ENCODE measurements around the gene TTLL5. TPM values are rescaled to one million over a fixed set of nuclear protein-coding genes. Genes with fewer than 3 reads are reported as not detected.

The TTLL5 gene
- total and polyA plus RNA-seq, 10 of the 15 experiments (the other 5 are each of a cell fraction or from before 2014, with no cell fraction given), result 3.2 to 25.9 (median 13.8) TPM

DNA sequence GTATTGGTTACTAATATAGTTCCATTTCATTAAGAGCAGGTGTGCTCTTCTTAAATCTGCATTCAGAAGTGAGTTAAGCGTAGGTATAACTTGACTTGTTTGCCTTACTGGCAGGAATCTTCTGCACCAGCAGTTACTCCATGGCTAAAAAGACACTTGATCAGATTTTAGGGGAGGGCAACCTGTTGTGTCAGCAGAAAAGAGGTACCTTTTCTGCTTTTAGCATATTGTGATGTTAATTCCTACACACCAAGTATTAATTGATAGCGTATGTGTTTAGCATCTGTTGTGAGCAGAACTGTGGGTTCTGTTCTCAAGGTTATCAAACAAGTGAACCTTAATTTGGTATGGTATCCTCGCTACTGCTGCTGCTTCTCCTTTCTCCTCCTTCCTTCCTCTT is 38.3 kb downstream of the TTLL5 start:
- no peak for TF ChIP-seq RAD51 (IDR thresholded peaks at IDR 0.05)
- no peak for TF ChIP-seq CHD4 (IDR thresholded peaks at IDR 0.05)
- no peak for TF ChIP-seq RBBP5 (conservative IDR thresholded peaks at IDR 0.05)
- no peak for TF ChIP-seq CREM (IDR thresholded peaks at IDR 0.05; ENCODE audit: low read depth)
- no peak for TF ChIP-seq IKZF1 (conservative IDR thresholded peaks at IDR 0.05)
- no peak for TF ChIP-seq ZNF384 (IDR thresholded peaks at IDR 0.05; ENCODE audit: borderline replicate concordance, low read depth, low read length)
- TF ChIP-seq, protein P1, sequence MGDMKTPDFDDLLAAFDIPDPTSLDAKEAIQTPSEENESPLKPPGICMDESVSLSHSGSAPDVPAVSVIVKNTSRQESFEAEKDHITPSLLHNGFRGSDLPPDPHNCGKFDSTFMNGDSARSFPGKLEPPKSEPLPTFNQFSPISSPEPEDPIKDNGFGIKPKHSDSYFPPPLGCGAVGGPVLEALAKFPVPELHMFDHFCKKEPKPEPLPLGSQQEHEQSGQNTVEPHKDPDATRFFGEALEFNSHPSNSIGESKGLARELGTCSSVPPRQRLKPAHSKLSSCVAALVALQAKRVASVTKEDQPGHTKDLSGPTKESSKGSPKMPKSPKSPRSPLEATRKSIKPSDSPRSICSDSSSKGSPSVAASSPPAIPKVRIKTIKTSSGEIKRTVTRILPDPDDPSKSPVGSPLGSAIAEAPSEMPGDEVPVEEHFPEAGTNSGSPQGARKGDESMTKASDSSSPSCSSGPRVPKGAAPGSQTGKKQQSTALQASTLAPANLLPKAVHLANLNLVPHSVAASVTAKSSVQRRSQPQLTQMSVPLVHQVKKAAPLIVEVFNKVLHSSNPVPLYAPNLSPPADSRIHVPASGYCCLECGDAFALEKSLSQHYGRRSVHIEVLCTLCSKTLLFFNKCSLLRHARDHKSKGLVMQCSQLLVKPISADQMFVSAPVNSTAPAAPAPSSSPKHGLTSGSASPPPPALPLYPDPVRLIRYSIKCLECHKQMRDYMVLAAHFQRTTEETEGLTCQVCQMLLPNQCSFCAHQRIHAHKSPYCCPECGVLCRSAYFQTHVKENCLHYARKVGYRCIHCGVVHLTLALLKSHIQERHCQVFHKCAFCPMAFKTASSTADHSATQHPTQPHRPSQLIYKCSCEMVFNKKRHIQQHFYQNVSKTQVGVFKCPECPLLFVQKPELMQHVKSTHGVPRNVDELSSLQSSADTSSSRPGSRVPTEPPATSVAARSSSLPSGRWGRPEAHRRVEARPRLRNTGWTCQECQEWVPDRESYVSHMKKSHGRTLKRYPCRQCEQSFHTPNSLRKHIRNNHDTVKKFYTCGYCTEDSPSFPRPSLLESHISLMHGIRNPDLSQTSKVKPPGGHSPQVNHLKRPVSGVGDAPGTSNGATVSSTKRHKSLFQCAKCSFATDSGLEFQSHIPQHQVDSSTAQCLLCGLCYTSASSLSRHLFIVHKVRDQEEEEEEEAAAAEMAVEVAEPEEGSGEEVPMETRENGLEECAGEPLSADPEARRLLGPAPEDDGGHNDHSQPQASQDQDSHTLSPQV (IDR thresholded peaks at IDR 0.05), result no peak
- TF ChIP-seq, protein P2, sequence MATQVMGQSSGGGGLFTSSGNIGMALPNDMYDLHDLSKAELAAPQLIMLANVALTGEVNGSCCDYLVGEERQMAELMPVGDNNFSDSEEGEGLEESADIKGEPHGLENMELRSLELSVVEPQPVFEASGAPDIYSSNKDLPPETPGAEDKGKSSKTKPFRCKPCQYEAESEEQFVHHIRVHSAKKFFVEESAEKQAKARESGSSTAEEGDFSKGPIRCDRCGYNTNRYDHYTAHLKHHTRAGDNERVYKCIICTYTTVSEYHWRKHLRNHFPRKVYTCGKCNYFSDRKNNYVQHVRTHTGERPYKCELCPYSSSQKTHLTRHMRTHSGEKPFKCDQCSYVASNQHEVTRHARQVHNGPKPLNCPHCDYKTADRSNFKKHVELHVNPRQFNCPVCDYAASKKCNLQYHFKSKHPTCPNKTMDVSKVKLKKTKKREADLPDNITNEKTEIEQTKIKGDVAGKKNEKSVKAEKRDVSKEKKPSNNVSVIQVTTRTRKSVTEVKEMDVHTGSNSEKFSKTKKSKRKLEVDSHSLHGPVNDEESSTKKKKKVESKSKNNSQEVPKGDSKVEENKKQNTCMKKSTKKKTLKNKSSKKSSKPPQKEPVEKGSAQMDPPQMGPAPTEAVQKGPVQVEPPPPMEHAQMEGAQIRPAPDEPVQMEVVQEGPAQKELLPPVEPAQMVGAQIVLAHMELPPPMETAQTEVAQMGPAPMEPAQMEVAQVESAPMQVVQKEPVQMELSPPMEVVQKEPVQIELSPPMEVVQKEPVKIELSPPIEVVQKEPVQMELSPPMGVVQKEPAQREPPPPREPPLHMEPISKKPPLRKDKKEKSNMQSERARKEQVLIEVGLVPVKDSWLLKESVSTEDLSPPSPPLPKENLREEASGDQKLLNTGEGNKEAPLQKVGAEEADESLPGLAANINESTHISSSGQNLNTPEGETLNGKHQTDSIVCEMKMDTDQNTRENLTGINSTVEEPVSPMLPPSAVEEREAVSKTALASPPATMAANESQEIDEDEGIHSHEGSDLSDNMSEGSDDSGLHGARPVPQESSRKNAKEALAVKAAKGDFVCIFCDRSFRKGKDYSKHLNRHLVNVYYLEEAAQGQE (IDR thresholded peaks at IDR 0.05; ENCODE audit: low read depth, low read length), result no peak
- TF ChIP-seq SIN3A (IDR thresholded peaks at IDR 0.05; ENCODE audit: low read depth, low read length), result no peak
- TF ChIP-seq EZH2 (IDR thresholded peaks at IDR 0.05; ENCODE audit: borderline replicate concordance, control insufficient read depth, low read depth, low read length), result no peak
- TF ChIP-seq LARP7 (IDR thresholded peaks at IDR 0.05), result no peak
- no peak for TF ChIP-seq NBN (IDR thresholded peaks at IDR 0.05)
- no peak for TF ChIP-seq CREB1 (IDR thresholded peaks at IDR 0.05; ENCODE audit: low read depth)
- TF ChIP-seq HDAC2 (IDR thresholded peaks at IDR 0.05), result no peak
- no peak for TF ChIP-seq YY1 (IDR thresholded peaks at IDR 0.05; ENCODE audit: low read depth, low read length)
- TF ChIP-seq, protein P3, sequence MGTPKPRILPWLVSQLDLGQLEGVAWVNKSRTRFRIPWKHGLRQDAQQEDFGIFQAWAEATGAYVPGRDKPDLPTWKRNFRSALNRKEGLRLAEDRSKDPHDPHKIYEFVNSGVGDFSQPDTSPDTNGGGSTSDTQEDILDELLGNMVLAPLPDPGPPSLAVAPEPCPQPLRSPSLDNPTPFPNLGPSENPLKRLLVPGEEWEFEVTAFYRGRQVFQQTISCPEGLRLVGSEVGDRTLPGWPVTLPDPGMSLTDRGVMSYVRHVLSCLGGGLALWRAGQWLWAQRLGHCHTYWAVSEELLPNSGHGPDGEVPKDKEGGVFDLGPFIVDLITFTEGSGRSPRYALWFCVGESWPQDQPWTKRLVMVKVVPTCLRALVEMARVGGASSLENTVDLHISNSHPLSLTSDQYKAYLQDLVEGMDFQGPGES (IDR thresholded peaks at IDR 0.05), result no peak
- TF ChIP-seq YBX1 (IDR thresholded peaks at IDR 0.05), result no peak
- TF ChIP-seq ZNF274 (IDR thresholded peaks at IDR 0.05; ENCODE audit: insufficient read depth, insufficient read length), result no peak
- TF ChIP-seq SUZ12 (IDR thresholded peaks at IDR 0.05; ENCODE audit: unreplicated experiment), result no peak
- no TSS peak for BruUV-seq (replicated peaks)
- no peak overlapping the region for H3K9ac ChIP-seq (ENCODE audit: control insufficient read depth, insufficient read depth, low read length)
- DNase-seq (ENCODE audit: low read depth, low spot score), result no peak
- H3K27me3 ChIP-seq (replicated peaks in 1 of 2; ENCODE audit: control insufficient read depth in 2 of 2, insufficient read depth in 2 of 2, low read length in 1 of 2), result no peaks in the 10 kb centered on the region
- H3K4me3 ChIP-seq, result no peak overlapping the region
- H3K4me2 ChIP-seq (ENCODE audit: control insufficient read depth, insufficient read depth), result no peak overlapping the region
- intact Hi-C loops (cut with micrococcal nuclease; ENCODE audit: unreplicated experiment), result no loop called here
- SMC1A ChIA-PET (ENCODE audit: uncharacterized antibody, unreplicated experiment), result no interaction called here
- H4K20me1 ChIP-seq (ENCODE audit: control insufficient read depth, insufficient read depth), result no peaks in the 10 kb centered on the region
- H3K4me1 ChIP-seq (ENCODE audit: control insufficient read depth, insufficient read depth, low read length), result no peaks in the 10 kb centered on the region
- in situ Hi-C loops (cut with MboI), result no loop called here
- no peak for ATAC-seq
- no peaks in the 10 kb centered on the region; the same call in 2 of the 3 replicates for H3K9me3 ChIP-seq (replicated peaks; ENCODE audit: control insufficient read depth, insufficient read depth, low read length)
- POLR2A ChIA-PET, result no interaction called here
- CTCF ChIA-PET, result interaction anchor here (1.1 to 1.2 kb wide), 2 partner anchors 10 to 208 kb away, joined by 3 to 4 read pairs; no protein-coding TSS in a partner anchor
- H3K27ac ChIP-seq (ENCODE audit: control insufficient read depth, insufficient read depth), result no peak overlapping the region
- 89% methylated on average over 3 of the region's 3 CpGs for WGBS (ENCODE audit: insufficient coverage, insufficient replicate concordance, low lambda C conversion rate, missing lambda C conversion rate)
- no peaks in the 10 kb centered on the region for H3K79me2 ChIP-seq (ENCODE audit: control insufficient read depth, insufficient read depth, low read length)
- H3K36me3 ChIP-seq (ENCODE audit: control insufficient read depth in 2 of 2, insufficient read depth in 2 of 2, low read length in 1 of 2), result peaks cover 0 to 5% of the 10 kb centered on the region in 2 experiments; a peak in 3 of 4 replicates
- RAD21 ChIA-PET (ENCODE audit: unreplicated experiment), result no interaction called here
- H2AFZ ChIP-seq (ENCODE audit: control insufficient read depth, low read depth, low read length), result no peak overlapping the region
- FAIRE-seq, result no peak
